ENCODE results near the gene USF2.

GRCh38 chr19:35310331-35310730 lies 41.6 kb downstream of the USF2 start:
- TF ChIP-seq CTCF (IDR thresholded peaks at IDR 0.05; ENCODE audit: insufficient read depth, low read depth, low read length) (no peak), EZH2 (IDR thresholded peaks at IDR 0.05; ENCODE audit: insufficient read depth, low read length) (no peak)
